OCI-LY3 (cell line): Measurements from ENCODE around the gene CYP8B1.

Source experiments
- H2AFZ ChIP-seq: fragments of 200-600, 300-600 bp; shearing (Covaris generic); 2 replicates; pipeline ENCODE4 v1.6.0; 2014; ENCODE audit warnings: antibody characterized with exemption, low read depth, low read length
- H3K27ac ChIP-seq: fragments of 200-600, 300-600 bp; sonication (generic); 2 replicates; pipeline ENCODE4 v1.5.1; 2014; ENCODE audit warnings: mild to moderate bottlenecking, low read length, moderate library complexity, mixed read lengths
- H3K27me3 ChIP-seq: fragments of 200-600, 300-600 bp; sonication (generic); 2 replicates; pipeline ENCODE4 v1.6.1; 2014; ENCODE audit warnings: low read depth, low read length, mixed read lengths
- H3K36me3 ChIP-seq: fragments of 200-600, 300-600 bp; sonication (generic); replicated peaks from 2 replicates; pipeline ENCODE3; 2014; ENCODE audit warnings: low read depth, low read length, mixed read lengths
- H3K4me1 ChIP-seq: fragments of 300-600, 200-600 bp; sonication (generic); 2 replicates; pipeline ENCODE4 v1.6.1; 2014; ENCODE audit warnings: low read length, mixed read lengths
- H3K4me2 ChIP-seq: fragments of 200-600, 300-600 bp; sonication (generic); 2 replicates; pipeline ENCODE4 v1.6.1; 2014; ENCODE audit warnings: low read length, mixed read lengths
- H3K4me3 ChIP-seq: fragments of 300-600, 200-600 bp; sonication (generic); 2 replicates; pipeline ENCODE4 v1.5.1; 2014; ENCODE audit warnings: antibody characterized with exemption, mild to moderate bottlenecking, low read length, moderate library complexity
- H3K79me2 ChIP-seq: fragments of 300-600, 200-600 bp; shearing (Covaris generic); 2 replicates; pipeline ENCODE4 v1.6.1; 2014; ENCODE audit warnings: mild to moderate bottlenecking, low read length, mixed read lengths
- H3K9ac ChIP-seq: fragments of 300-600, 200-600 bp; shearing (Covaris generic); 2 replicates; pipeline ENCODE4 v1.6.0; 2014; ENCODE audit warnings: mild to moderate bottlenecking, low read length, moderate library complexity
- H3K9me3 ChIP-seq: fragments of 200-600, 300-600 bp; shearing (Covaris generic); 2 replicates; pipeline ENCODE4 v1.6.1; 2014; ENCODE audit warnings: low read length, mixed read lengths; ENCODE audit not compliant: insufficient read depth
- H4K20me1 ChIP-seq: fragments of 200-600, 300-600 bp; sonication (generic); 2 replicates; pipeline ENCODE4 v1.6.1; 2016; ENCODE audit warnings: low read length, mixed read lengths; ENCODE audit not compliant: insufficient read depth
- CTCF ChIP-seq: fragments of 200-600, 300-600 bp; sonication (generic); IDR thresholded peaks from 2 replicates; pipeline ENCODE4 v1.5.1; 2014; ENCODE audit warnings: antibody characterized with exemption, low read length, low read depth
- EZH2phosphoT487 ChIP-seq: fragments of 200-600 bp; shearing (Covaris generic); IDR thresholded peaks from 2 replicates; pipeline ENCODE4 v1.6.1; 2018; ENCODE audit warnings: antibody characterized with exemption, mixed run types, low read depth

The CYP8B1 gene

DNA sequence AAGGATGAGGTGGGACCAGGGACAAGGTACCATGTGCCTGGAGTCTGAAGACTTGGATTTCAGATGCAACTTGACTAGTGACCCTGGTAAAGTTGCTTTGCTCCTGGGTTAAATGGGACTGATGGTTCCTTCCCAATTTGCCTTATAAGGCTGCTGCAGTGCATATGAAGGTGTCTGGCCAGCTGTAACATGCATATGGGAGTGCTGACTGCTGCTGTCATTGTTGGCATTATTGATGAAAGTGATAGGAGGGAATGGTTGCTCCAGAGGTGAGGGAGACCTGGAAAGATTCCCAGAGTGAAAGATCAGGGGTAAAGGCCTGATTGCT is 20.5 kb downstream of the CYP8B1 start:
- Histone ChIP-seq H3K4me2 (no peak overlapping the region), H3K9ac (no peak overlapping the region), H3K27ac (no peak overlapping the region), H3K36me3 (no peaks in the 10 kb centered on the region), H3K79me2 (no peaks in the 10 kb centered on the region), H3K4me3 (no peak overlapping the region), H3K4me1 (peaks cover 11% of the 10 kb centered on the region), H4K20me1 (no peaks in the 10 kb centered on the region), H3K27me3 (peaks cover 10% of the 10 kb centered on the region), H3K9me3 (no peaks in the 10 kb centered on the region), H2AFZ (no peak overlapping the region)
- TF ChIP-seq EZH2phosphoT487: no peak
- no peak for TF ChIP-seq CTCF

- Histone ChIP-seq H3K9ac (no peak overlapping the region), H3K4me3 (no peak overlapping the region), H3K4me2 (no peak overlapping the region)
Measured at GRCh38 chr3:42853739-42854302, 21.9 kb downstream of the CYP8B1 start.

DNA sequence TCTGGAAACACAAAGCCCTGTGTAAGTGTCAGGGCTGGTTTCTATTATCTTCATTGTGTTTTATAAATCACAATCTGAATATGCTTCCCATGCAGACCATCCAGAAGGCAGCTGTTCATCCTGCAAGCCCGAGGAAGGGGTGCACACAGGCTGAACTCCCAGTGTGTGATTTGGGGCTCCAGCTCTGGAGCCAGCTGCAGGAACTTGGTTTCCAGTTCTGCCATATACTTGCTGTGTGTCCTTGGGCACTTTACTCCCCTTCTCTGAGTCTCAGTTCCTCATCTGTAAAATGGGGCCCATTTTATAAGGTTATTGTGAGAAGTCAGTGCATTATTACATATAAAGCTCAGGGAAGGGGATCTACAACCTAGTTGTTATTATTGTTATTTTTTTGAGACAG is 22.6 kb downstream of the CYP8B1 start:
- H2AFZ ChIP-seq: no peak overlapping the region
- H3K27me3 ChIP-seq: peaks cover 10% of the 10 kb centered on the region
- no peaks in the 10 kb centered on the region for H3K36me3 ChIP-seq
- TF ChIP-seq CTCF: no peak
- no peak for TF ChIP-seq EZH2phosphoT487
- H3K9me3 ChIP-seq: no peaks in the 10 kb centered on the region
- no peak overlapping the region for H3K4me2 ChIP-seq
- H3K79me2 ChIP-seq: no peaks in the 10 kb centered on the region
- no peak overlapping the region for H3K27ac ChIP-seq
- no peak overlapping the region for H3K4me3 ChIP-seq
- H3K9ac ChIP-seq: no peak overlapping the region
- no peaks in the 10 kb centered on the region for H4K20me1 ChIP-seq
- H3K4me1 ChIP-seq: peaks cover 11% of the 10 kb centered on the region

More at GRCh38 chr3:42853739-42854302, 21.9 kb downstream of the CYP8B1 start:
- TF ChIP-seq EZH2phosphoT487 (no peak), CTCF (no peak)
- Histone ChIP-seq H2AFZ (no peak overlapping the region), H3K27me3 (peaks cover 10% of the 10 kb centered on the region), H3K36me3 (no peaks in the 10 kb centered on the region), H3K27ac (no peak overlapping the region), H3K79me2 (no peaks in the 10 kb centered on the region), H3K4me1 (peaks cover 11% of the 10 kb centered on the region), H3K9me3 (no peaks in the 10 kb centered on the region), H4K20me1 (no peaks in the 10 kb centered on the region)

DNA sequence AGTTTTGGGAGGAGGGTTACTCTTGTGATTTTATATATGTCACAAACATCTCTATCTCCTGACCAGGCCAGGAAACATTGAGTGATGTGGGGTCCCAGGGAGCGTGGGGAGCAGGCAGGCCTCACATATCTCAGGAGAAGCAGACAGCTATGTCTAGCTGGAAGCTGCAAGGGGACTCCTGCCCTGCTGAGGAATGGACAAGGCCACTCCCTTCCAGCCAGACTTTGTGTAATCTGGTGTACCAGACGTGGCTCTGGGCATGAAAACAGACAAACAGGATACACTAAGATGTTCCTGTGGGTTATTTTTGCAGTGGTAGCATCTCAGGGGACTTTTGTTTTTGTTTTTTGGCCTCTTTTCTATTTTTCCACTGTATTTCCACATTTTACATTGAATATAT is 23.2 kb downstream of the CYP8B1 start:
- H3K36me3 ChIP-seq: no peaks in the 10 kb centered on the region
- H4K20me1 ChIP-seq: no peaks in the 10 kb centered on the region
- no peak overlapping the region for H3K27ac ChIP-seq
- TF ChIP-seq CTCF: no peak
- no peak for TF ChIP-seq EZH2phosphoT487
- H3K9me3 ChIP-seq: no peaks in the 10 kb centered on the region
- H3K4me2 ChIP-seq: no peak overlapping the region
- H3K27me3 ChIP-seq: peaks cover 10% of the 10 kb centered on the region
- peaks cover 16% of the 10 kb centered on the region for H3K4me1 ChIP-seq
- no peak overlapping the region for H3K9ac ChIP-seq
- no peaks in the 10 kb centered on the region for H3K79me2 ChIP-seq
- H2AFZ ChIP-seq: no peak overlapping the region
- no peak overlapping the region for H3K4me3 ChIP-seq
